Heart right ventricle (tissue), 16 donors: ENCODE results near the gene GDI1. TPM values are rescaled to one million over a fixed set of nuclear protein-coding genes. Genes with fewer than 3 reads are reported as not detected.

Experiments
- ATAC-seq, 8 donors: fragments of 200-7000 bp; cut with Tn5 transposase; one replicate each; pipeline ENCODE4 v1.9.1; 2020; ENCODE audit warnings: mild to moderate bottlenecking in 8 of 8, moderate library complexity in 8 of 8, moderate number of reproducible peaks in 1 of 8
- DNase-seq, 2 donors: peaks; one replicate each; pipeline ENCODE4 v3.0.0-alpha.2; 2020
- H3K27ac ChIP-seq, 10 donors: fragments of 200-600 bp; sonication (generic) in 2 of 10; one replicate each; pipeline versions ENCODE4 v1.5.0 to v1.8.0; 2020 to 2022; ENCODE audit warnings: mild to moderate bottlenecking in 3 of 10
- H3K27me3 ChIP-seq, 7 donors: fragments of 200-600 bp; one replicate each; pipeline ENCODE4 v1.8.0; 2021 to 2022; ENCODE audit warnings: mild to moderate bottlenecking in 2 of 7
- H3K36me3 ChIP-seq, 9 donors: fragments of 200-600 bp; sonication (generic) in 1 of 9; one replicate each; pipeline versions ENCODE4 v1.5.0 to v1.8.0; 2020 to 2022; ENCODE audit warnings: mild to moderate bottlenecking in 2 of 9
- H3K4me1 ChIP-seq, 9 donors: fragments of 200-600 bp; sonication (generic) in 1 of 9; one replicate each; pipeline versions ENCODE4 v1.5.0 to v1.8.0; 2020 to 2022; ENCODE audit warnings: mild to moderate bottlenecking in 4 of 9
- H3K4me3 ChIP-seq, 10 donors: fragments of 200-600 bp; sonication (generic) in 2 of 10; one replicate each; pipeline versions ENCODE4 v1.5.0 to v1.8.0; 2020 to 2022; ENCODE audit warnings: mild to moderate bottlenecking in 7 of 10, moderate library complexity in 2 of 10
- H3K9me3 ChIP-seq, 11 donors: fragments of 200-600 bp in 10 of 11; sonication (generic) in 2 of 11; one replicate each; pipeline versions ENCODE4 v1.5.0 to v1.8.0; 2013 to 2022; ENCODE audit warnings: mild to moderate bottlenecking in 2 of 11, control low read depth in 1 of 11, moderate library complexity in 1 of 11
- CTCF ChIP-seq, 9 donors: fragments of 200-600 bp; sonication (generic) in 2 of 9; IDR thresholded peaks; one replicate each; pipeline versions ENCODE4 v1.5.0 to v1.8.0; 2021 to 2022; ENCODE audit warnings: antibody characterized with exemption in 9 of 9, mild to moderate bottlenecking in 5 of 9, moderate library complexity in 1 of 9
- WGBS, 2 donors: extraction: QIAGEN DNeasy Blood & Tissue Kit; methylation state at CpG; one replicate each; pipeline ENCODE4 v1.1.7; 2013; ENCODE audit warnings: inconsistent platforms in 1 of 2; 5-methylcytosine and 5-hydroxymethylcytosine counted together
- intact Hi-C, 10 donors: fragments of 100-400 bp; cut with DNase I; formaldehyde crosslinking; loops; one replicate each; pipeline versions ENCODE4 v1.11.1 to v1.14.2; 2022
- polyA plus RNA-seq, 2 donors: library from polyadenylated mRNA; stranded (reverse); fragments of 200-250 nt; gene quantifications; one replicate each; pipeline ENCODE4 v1.2.3, GENCODE V29; 2013
- total RNA-seq, 10 donors: library from RNA; stranded (reverse); fragmentation: NEBNext Ultra II Directional in 3 of 10; extraction: Animal tissue kit (Norgen Biotek cat#: 25700) in 3 of 10; gene quantifications; one replicate each; pipeline versions ENCODE4 v1.2.1 to v1.2.4, GENCODE V29; 2021 to 2023
- donor health status: Arrhythmogenic right ventricular cardiomyopathy.
- donor health status: ischemic (EF 13 %, LVEDD 7.1; RV severe dilation, severe dysfunction).
- donor health status: healthy with polysubstance abuse.
- donor health status: DM: no; HTN: yes; CAD: no.
- donor health status: DM: no; HTN: no; CAD: no.
- donor health status: ischemic (EF 25% LVEDD 6.9; RV normal size, moderate dysfunction).
- donor health status: ischemic (EF 25% LVEDD 5.7; RV mildly dilated, moderate dysfunction).
- donor health status: healthy.
- donor health status: DM: yes; HTN: yes; CAD: no.
- donor health status: Ischemic cardiomyopathy.
- donor health status: ischemic (EF 35%, LVEDD 5.7; RV mildly dilated, moderate dysfunction).
- donor health status: nonischemic (EF 11% LVEDD 7.7; RV severe dilation, severe dysfunction).
- donor health status: DM: yes; HTN: yes; CAD: no.
- donor health status: PGD.
- donor health status: ischemic (EF 29% LVEDD 5.4; RV normal size, mild dysfunction).
- donor health status: nonischemic (EF 23%, LVEDD 6.1; RV moderate dilation, normal function).

Gene GDI1
- total and polyA plus RNA-seq, 12 donors: 67.5 to 117 (median 79.3) TPM

GRCh38 chrX:154486052-154486395 lies 49.1 kb downstream of the GDI1 start:
- intact Hi-C loops: no loop called here
- Histone ChIP-seq H3K4me1 (peaks cover 0 to 39% (median 27%) of the 10 kb centered on the region in 9 donors), H3K9me3 (peaks cover 0 to 5% (median 0%) of the 10 kb centered on the region in 11 donors), H3K36me3 (peaks cover 0 to 25% (median 0%) of the 10 kb centered on the region in 9 donors), H3K27ac (peak overlapping the region; percentile 81 to 95 (median 89)), H3K4me3 (peak overlapping the region; percentile 53 to 85 (median 67)), H3K27me3 (no peaks in the 10 kb centered on the region)
- DNase-seq (peak; percentile 31 to 44), ATAC-seq (peak in 1 of 8 donors; percentile 4)
- TF ChIP-seq CTCF (IDR thresholded peaks at IDR 0.05): no peak
- 0 to 1% methylated on average over 21 to 35 of the region's 35 CpGs for WGBS, 2 donors

- Histone ChIP-seq H3K4me1 (peaks cover 0 to 39% (median 27%) of the 10 kb centered on the region in 9 donors), H3K4me3 (peak within 1 kb of the TSS; percentile 53 to 85 (median 67)), H3K27ac (peak within 1 kb of the TSS; percentile 81 to 95 (median 89)), H3K27me3 (no peaks in the 10 kb centered on the region), H3K36me3 (peaks cover 0 to 25% (median 0%) of the 10 kb centered on the region in 9 donors), H3K9me3 (peaks cover 0 to 5% (median 0%) of the 10 kb centered on the region in 11 donors)
- intact Hi-C loops: no loop called here
- no peak for TF ChIP-seq CTCF (IDR thresholded peaks at IDR 0.05)
- WGBS, 2 donors: 0% methylated on average over 11 to 59 of the region's 95 CpGs
- peak; percentile 47 to 65 for DNase-seq
- peak; percentile 29 to 62 (median 46) for ATAC-seq
These were observed 49.6 kb downstream of the GDI1 start, which contains the start of gene UBL4A for GRCh38 chrX:154486396-154487207. Gene UBL4A, minus strand, starts transcription at chrX:154486615. Its CDS starts 31 bp downstream, at chrX:154486584.

GRCh38 chrX:154487518-154488290 lies 50.8 kb downstream of the GDI1 start:
- Histone ChIP-seq H3K27ac (peak overlapping the region in 6 of 10 donors; percentile 78 to 93 (median 83)), H3K27me3 (no peaks in the 10 kb centered on the region), H3K4me3 (peak overlapping the region in 2 of 10 donors; percentile 48 to 68), H3K9me3 (peaks cover 0 to 5% (median 0%) of the 10 kb centered on the region in 11 donors), H3K4me1 (peaks cover 0 to 39% (median 27%) of the 10 kb centered on the region in 9 donors), H3K36me3 (peaks cover 0 to 25% (median 0%) of the 10 kb centered on the region in 9 donors)
- no peak for TF ChIP-seq CTCF (IDR thresholded peaks at IDR 0.05)
- intact Hi-C loops: no loop called here
- 93 to 94% methylated on average over 25 to 28 of the region's 28 CpGs for WGBS, 2 donors
- ATAC-seq: no peak
- DNase-seq: no peak
